K562 (cell line): ENCODE results near the gene CUTA. TPM values are rescaled to one million over a fixed set of nuclear protein-coding genes. Genes with fewer than 3 reads are reported as not detected.

ENCODE experiments used
- C11orf30 ChIP-seq: fragments of 450-650 bp; IDR thresholded peaks from 2 replicates; pipeline ENCODE4 v1.6.1; 2016; ENCODE audit warnings: low read depth, mild to moderate bottlenecking
- CBX2 ChIP-seq: fragments of 200-600 bp; sonication (generic); IDR thresholded peaks from one replicate; pipeline ENCODE4 v1.6.1; 2012; ENCODE audit warnings: mild to moderate bottlenecking, low read length, inconsistent platforms; ENCODE audit not compliant: insufficient read depth, poor library complexity, severe bottlenecking
- CREB1 ChIP-seq, 2 experiments: sonication (generic) in 1 of 2; formaldehyde crosslinking in 1 of 2; IDR thresholded peaks; 2 replicates each; pipeline versions ENCODE4 v1.6.1 to v1.8.0; 2012 to 2022; ENCODE audit warnings: inconsistent platforms in 1 of 2, mild to moderate bottlenecking in 1 of 2, missing genetic modification reagents in 1 of 2, moderate library complexity in 1 of 2
- CREBBP ChIP-seq: IDR thresholded peaks from one replicate; pipeline ENCODE4 v1.6.1; 2012; ENCODE audit warnings: low read depth, mild to moderate bottlenecking, control low read depth, inconsistent platforms, low read length
- DACH1 ChIP-seq: fragments of 450-650 bp; IDR thresholded peaks from 2 replicates; pipeline ENCODE4 v1.6.1; 2018; ENCODE audit not compliant: partially characterized antibody
- EWSR1 ChIP-seq: fragments of 450-650 bp; IDR thresholded peaks from 2 replicates; pipeline ENCODE4 v1.6.1; 2018; ENCODE audit warnings: borderline replicate concordance, mild to moderate bottlenecking, low read depth, moderate library complexity; ENCODE audit not compliant: partially characterized antibody
- KLF1 ChIP-seq: fragments of 450-650 bp; IDR thresholded peaks from 2 replicates; pipeline ENCODE4 v1.6.1; 2016; ENCODE audit warnings: missing genetic modification characterization, missing compliant biosample characterization
- POLR2A ChIP-seq: fragments of 450-650 bp; conservative IDR thresholded peaks from 2 replicates; pipeline ENCODE4 v1.6.1; 2016
- RBM25 ChIP-seq: fragments of 200-400 bp; formaldehyde crosslinking; IDR thresholded peaks from 2 replicates; pipeline ENCODE4 v1.6.1; 2018; ENCODE audit warnings: low read length, low read depth, moderate library complexity; ENCODE audit not compliant: severe bottlenecking
- SETDB1 ChIP-seq: IDR thresholded peaks from one replicate; pipeline ENCODE4 v1.6.1; 2012; ENCODE audit warnings: low read length, control low read depth, inconsistent platforms
- SIN3B ChIP-seq: fragments of 450-650 bp; IDR thresholded peaks from 2 replicates; pipeline ENCODE4 v1.6.1; 2017; ENCODE audit warnings: low read depth, mild to moderate bottlenecking, moderate library complexity
- SRSF9 ChIP-seq: fragments of 200-400 bp; formaldehyde crosslinking; IDR thresholded peaks from 2 replicates; pipeline ENCODE4 v1.6.1; 2017; ENCODE audit warnings: low read depth, low read length, borderline replicate concordance
- TAF7 ChIP-seq: fragments of 450-650 bp; IDR thresholded peaks from 2 replicates; pipeline ENCODE4 v1.6.1; 2016; ENCODE audit warnings: missing genetic modification characterization, missing compliant biosample characterization
- TAL1 ChIP-seq: fragments of 450-650 bp; IDR thresholded peaks from 2 replicates; pipeline ENCODE4 v1.6.1; 2016; ENCODE audit warnings: mild to moderate bottlenecking
- ZNF398 ChIP-seq: fragments of 250-450 bp; sonication (Bioruptor Pico); IDR thresholded peaks from 2 replicates; pipeline ENCODE4 v1.8.0; 2021; ENCODE audit warnings: moderate library complexity, mild to moderate bottlenecking, inconsistent platforms
- ZNF518B ChIP-seq: fragments of 250-450 bp; sonication (Bioruptor Pico); IDR thresholded peaks from 2 replicates; pipeline ENCODE4 v1.5.0; 2021; ENCODE audit warnings: mild to moderate bottlenecking, moderate library complexity
- ZNF589 ChIP-seq: fragments of 200-800 bp; sonication (Bioruptor generic); IDR thresholded peaks from 2 replicates; pipeline ENCODE4 v1.6.1; 2016; ENCODE audit warnings: low read depth, missing genetic modification characterization, missing compliant biosample characterization
- ZNF609 ChIP-seq: sonication (generic); formaldehyde crosslinking; IDR thresholded peaks from 2 replicates; pipeline ENCODE4 v1.8.1; 2023; ENCODE audit warnings: missing genetic modification reagents, mild to moderate bottlenecking, borderline replicate concordance
- polyA plus RNA-seq, 8 experiments: library from polyadenylated mRNA; depleted of rRNA in 4 of 8; stranded (reverse) in 5 of 8; unstranded in 3 of 8; fragments of >200 nt; fragmentation: Nextera tagmentation in 2 of 8; fragmentation: Illumina TruSeq in 1 of 8; extraction: Ambion mirVana in 2 of 8; extraction: Trizol in 1 of 8; gene quantifications; 2 replicates each; pipeline versions ENCODE4 v1.2.1 to v1.2.3, GENCODE V29; 2011 to 2014; ENCODE audit warnings: inconsistent platforms in 1 of 8, missing spikeins in 1 of 8
- total RNA-seq, 7 experiments: library from RNA; depleted of rRNA in 6 of 7; stranded (reverse); fragments of >200 nt in 6 of 7; fragmentation: Illumina TruSeq in 2 of 7; extraction: Trizol in 2 of 7; gene quantifications; 2 replicates each; pipeline versions ENCODE4 v1.2.1 to v1.2.3, GENCODE V29; 2011 to 2021; ENCODE audit warnings: low replicate concordance in 1 of 7

CUTA gene
- total and polyA plus RNA-seq, 9 of the 15 experiments (the other 6 are each of a cell fraction or from before 2014, with no cell fraction given) = 166 to 682 (median 310) TPM

DNA sequence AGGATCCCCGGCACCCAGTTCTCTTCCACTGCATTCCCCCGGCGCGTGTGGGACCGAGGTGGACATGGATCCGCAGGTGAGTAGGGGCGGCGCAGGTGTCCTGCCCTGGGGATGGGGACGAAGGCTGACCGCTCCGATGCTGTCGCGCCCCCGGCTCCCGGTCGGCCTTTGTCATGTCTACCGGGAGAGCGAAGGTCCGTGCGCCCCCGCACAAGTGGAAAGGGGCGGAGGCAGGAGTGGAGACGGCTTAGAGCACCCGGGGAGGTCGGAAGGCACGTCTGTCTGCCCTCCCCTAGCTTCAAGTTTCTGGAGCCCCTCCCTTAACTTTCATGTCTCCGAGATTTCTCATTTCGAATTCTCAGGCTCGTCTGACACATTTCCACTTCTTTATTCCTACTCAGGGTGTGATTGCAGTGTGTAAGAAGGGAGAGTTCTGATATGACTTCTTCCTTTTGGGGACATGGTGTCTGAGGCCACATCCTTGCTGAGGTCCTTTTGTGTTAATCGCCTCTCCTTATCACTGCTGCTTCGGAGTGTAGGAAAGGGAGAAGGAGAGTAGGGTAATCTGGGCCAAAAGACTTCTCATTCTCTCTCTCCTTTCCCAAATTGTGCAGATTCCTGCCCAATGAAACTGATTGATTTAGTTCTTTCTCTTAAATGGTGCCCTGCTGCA lies 25.8 kb downstream of the CUTA start (continued):
- TF ChIP-seq ZNF609 (CRISPR knock-in tag) = no peak; the same call in 1 of the 2 replicates
- no peak for TF ChIP-seq ZNF589 (CRISPR knock-in tag)
- TF ChIP-seq SRSF9 = no peak
- TF ChIP-seq TAL1 = 0 out of 2 replicates have a peak, but pooled peaks have one; percentile 2
- TF ChIP-seq SIN3B = peak; percentile 68; the same call in 1 of the 2 replicates
- TF ChIP-seq C11orf30 = no peak
- TF ChIP-seq CREB1 (IDR thresholded peaks at IDR 0.05) = no peak
- TF ChIP-seq CREB1 (CRISPR knock-in tag; IDR thresholded peaks at IDR 0.05) = no peak
- no peak for TF ChIP-seq SETDB1
- TF ChIP-seq DACH1 = no peak
- TF ChIP-seq ZNF518B (CRISPR knock-in tag) = no peak
- TF ChIP-seq POLR2A = peak; percentile 73
- TF ChIP-seq CREBBP = no peak
- no peak for TF ChIP-seq KLF1
- TF ChIP-seq EWSR1 = no peak
- TF ChIP-seq CBX2 = no peak
- TF ChIP-seq RBM25 = no peak
- peak; percentile 32; the same call in 1 of the 2 replicates for TF ChIP-seq TAF7 (tag)
- no peak for TF ChIP-seq ZNF398 (CRISPR knock-in tag)
